Left lung (tissue), 10 donors: Measurements from ENCODE around the gene SRPK2. TPM values are rescaled to one million over a fixed set of nuclear protein-coding genes. Genes with fewer than 3 reads are reported as not detected.
A peak's percentile ranks its signal among the peaks of the same experiment; 100 is the strongest.

Source experiments
- ATAC-seq: fragments of 200-7000 bp; cut with Tn5 transposase; one replicate; pipeline ENCODE4 v1.9.1; 2020; ENCODE audit warnings: moderate library complexity
- DNase-seq, 4 donors: peaks; one replicate each; pipeline ENCODE4 v3.0.0-alpha.2; 2013 to 2020
- H3K27ac ChIP-seq, 2 donors: fragments of 200-600 bp; sonication (generic) in 1 of 2; one replicate each; pipeline versions ENCODE4 v1.5.0 to v1.8.0; 2020 to 2021
- H3K27me3 ChIP-seq, 2 donors: fragments of 200-600 bp; sonication (generic) in 1 of 2; one replicate each; pipeline versions ENCODE4 v1.5.0 to v1.8.0; 2020 to 2021
- H3K36me3 ChIP-seq, 2 donors: fragments of 200-600 bp; sonication (generic) in 1 of 2; one replicate each; pipeline versions ENCODE4 v1.5.0 to v1.8.0; 2020 to 2021
- H3K4me1 ChIP-seq, 2 donors: fragments of 200-600 bp; one replicate each; pipeline ENCODE4 v1.8.0; 2021
- H3K4me3 ChIP-seq, 2 donors: fragments of 200-600 bp; sonication (generic) in 1 of 2; one replicate each; pipeline versions ENCODE4 v1.5.0 to v1.8.0; 2020 to 2021; ENCODE audit warnings: mild to moderate bottlenecking in 1 of 2
- H3K9me3 ChIP-seq, 2 donors: fragments of 200-600 bp; sonication (generic) in 1 of 2; one replicate each; pipeline versions ENCODE4 v1.5.0 to v1.8.0; 2020 to 2021
- CTCF ChIP-seq, 2 donors: fragments of 200-600 bp; sonication (generic) in 1 of 2; IDR thresholded peaks; one replicate each; pipeline versions ENCODE4 v1.5.0 to v1.8.0; 2021; ENCODE audit warnings: antibody characterized with exemption in 2 of 2
- intact Hi-C, 2 donors: fragments of 100-400 bp; cut with DNase I; formaldehyde crosslinking; loops; one replicate each; pipeline versions ENCODE4 v1.11.2 to v1.14.2; 2022
- polyA plus RNA-seq, 6 donors: library from polyadenylated mRNA; unstranded; fragments of 120-200 nt; gene quantifications; one replicate each; pipeline ENCODE4 v1.2.1, GENCODE V29; 2013; ENCODE audit not compliant: insufficient read length in 6 of 6
- total RNA-seq, 2 donors: library from RNA; stranded (reverse); fragmentation: NEBNext Ultra II Directional; extraction: Animal tissue kit (Norgen Biotek cat#: 25700); gene quantifications; one replicate each; pipeline ENCODE4 v1.2.1, GENCODE V29; 2021
- donor health status: DM: no; HTN: yes; CAD: no.
- donor health status: DM: no; HTN: no; CAD: no.

Gene SRPK2
- total and polyA plus RNA-seq, 8 donors = 42.9 to 63.4 (median 52.1) TPM

- Histone ChIP-seq H3K27ac (no peak overlapping the region), H3K4me3 (no peak overlapping the region), H3K4me1 (no peaks in the 10 kb centered on the region), H3K9me3 (no peaks in the 10 kb centered on the region), H3K27me3 (no peaks in the 10 kb centered on the region), H3K36me3 (peaks cover 0 to 33% of the 10 kb centered on the region in 2 donors)
- ATAC-seq (peak; percentile 89), DNase-seq (no peak)
- no peak for TF ChIP-seq CTCF (IDR thresholded peaks at IDR 0.05)
- intact Hi-C loops = no loop called here
These were observed 227.4 kb downstream of the SRPK2 start for GRCh38 chr7:105161366-105161765.

GRCh38 chr7:105157278-105157677, 231.4 kb downstream of the SRPK2 start:
- Histone ChIP-seq H3K27me3 (no peaks in the 10 kb centered on the region), H3K9me3 (no peaks in the 10 kb centered on the region), H3K36me3 (peaks cover 0 to 10% of the 10 kb centered on the region in 2 donors), H3K4me3 (no peak overlapping the region), H3K27ac (no peak overlapping the region), H3K4me1 (no peaks in the 10 kb centered on the region)
- TF ChIP-seq CTCF (IDR thresholded peaks at IDR 0.05) = no peak
- ATAC-seq (no peak), DNase-seq (no peak)
- intact Hi-C loops = no loop called here

GRCh38 chr7:105156731-105157130, 232.0 kb downstream of the SRPK2 start:
- TF ChIP-seq CTCF (IDR thresholded peaks at IDR 0.05) = no peak
- no peak overlapping the region for H3K4me3 ChIP-seq
- H3K27ac ChIP-seq = no peak overlapping the region
- no peaks in the 10 kb centered on the region for H3K9me3 ChIP-seq
- no peaks in the 10 kb centered on the region for H3K27me3 ChIP-seq
- intact Hi-C loops = no loop called here
- no peaks in the 10 kb centered on the region for H3K4me1 ChIP-seq
- DNase-seq (no peak), ATAC-seq (no peak)
- peaks cover 0 to 10% of the 10 kb centered on the region in 2 donors for H3K36me3 ChIP-seq

- ATAC-seq (no peak), DNase-seq (no peak)
- H3K4me1 ChIP-seq = peaks cover 0 to 8% of the 10 kb centered on the region in 2 donors
- H3K4me3 ChIP-seq = no peak overlapping the region
- no peak overlapping the region for H3K27ac ChIP-seq
- intact Hi-C loops = no loop called here
- no peaks in the 10 kb centered on the region for H3K27me3 ChIP-seq
- no peak for TF ChIP-seq CTCF (IDR thresholded peaks at IDR 0.05)
- H3K36me3 ChIP-seq = peaks cover 0 to 10% of the 10 kb centered on the region in 2 donors
- H3K9me3 ChIP-seq = no peaks in the 10 kb centered on the region
These were observed 234.6 kb downstream of the SRPK2 start for GRCh38 chr7:105154084-105154483.

GRCh38 chr7:105153531-105153930, 235.2 kb downstream of the SRPK2 start:
- H3K9me3 ChIP-seq = no peaks in the 10 kb centered on the region
- H3K36me3 ChIP-seq = peaks cover 0 to 9% of the 10 kb centered on the region in 2 donors
- DNase-seq = no peak
- H3K4me1 ChIP-seq = peaks cover 0 to 8% of the 10 kb centered on the region in 2 donors
- ATAC-seq = no peak
- no peak overlapping the region for H3K4me3 ChIP-seq
- no peak overlapping the region for H3K27ac ChIP-seq
- no peak for TF ChIP-seq CTCF (IDR thresholded peaks at IDR 0.05)
- intact Hi-C loops = no loop called here
- no peaks in the 10 kb centered on the region for H3K27me3 ChIP-seq
